ENCODE data around the gene KLF3.

KLF3 gene

GRCh38 chr4:38738940-38739803 is 75.2 kb downstream of the KLF3 start:
- DNase-seq (ENCODE audit: low read depth in 1 of 2, low spot score in 1 of 2): no peak

- no peak for DNase-seq (ENCODE audit: low read depth in 1 of 2, low spot score in 1 of 2)
These were observed 76.3 kb downstream of the KLF3 start for GRCh38 chr4:38740303-38740702.

GRCh38 chr4:38743866-38744265 is 79.9 kb downstream of the KLF3 start:
- DNase-seq (ENCODE audit: low read depth in 1 of 2, low spot score in 1 of 2): no peak

DNA sequence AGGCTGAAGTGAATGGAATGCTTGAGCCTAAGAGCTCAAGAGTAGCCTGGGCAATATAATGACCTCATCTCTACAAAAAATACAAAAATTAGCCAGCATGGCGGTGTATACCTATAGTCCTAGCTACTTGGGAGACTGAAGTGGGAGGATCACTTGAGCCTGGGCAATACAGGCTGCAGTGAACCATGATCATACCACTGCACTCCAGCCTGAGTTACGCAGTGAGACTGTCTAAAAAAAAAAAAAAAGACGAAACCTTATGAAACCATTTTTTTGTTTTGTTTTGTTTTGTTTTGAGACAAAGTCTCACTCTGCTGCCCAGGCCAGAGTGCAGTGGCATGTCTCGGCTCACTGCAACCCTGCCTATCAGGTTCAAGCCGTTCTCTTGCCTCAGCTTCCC is 81.9 kb downstream of the KLF3 start:
- DNase-seq (ENCODE audit: low read depth in 1 of 2, low spot score in 1 of 2): no peak

- DNase-seq (ENCODE audit: low read depth in 1 of 2, low spot score in 1 of 2): no peak
These were observed 83.6 kb downstream of the KLF3 start for GRCh38 chr4:38747629-38748028.

DNA sequence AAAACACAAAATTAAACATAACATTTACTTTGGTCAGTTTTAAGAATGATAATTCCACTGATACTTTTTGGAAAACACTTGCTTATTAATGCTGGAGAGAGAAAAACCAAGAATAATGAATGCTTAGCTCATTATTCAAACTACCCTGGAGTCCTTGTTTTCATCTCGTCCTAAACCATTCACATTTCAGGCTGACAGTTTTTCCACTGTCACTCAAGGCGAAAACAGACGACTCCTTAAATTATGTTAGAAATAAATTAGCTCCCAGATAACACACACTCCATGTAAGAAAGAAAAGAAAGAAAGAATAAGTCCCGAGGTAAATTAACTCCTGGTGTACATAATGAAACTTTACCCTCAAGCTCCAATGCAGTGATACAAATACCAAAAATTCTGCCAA is 85.3 kb downstream of the KLF3 start:
- no peak for DNase-seq (ENCODE audit: low read depth in 1 of 2, low spot score in 1 of 2)
